GM19351 (cell line): ENCODE results near the gene TMEM139.

Experiments used
- ATAC-seq: cut with Tn5 transposase; IDR thresholded peaks from one replicate; pipeline ENCODE4 v1.9.1; 2021; ENCODE audit warnings: mild to moderate bottlenecking, moderate library complexity; ENCODE audit not compliant: unreplicated experiment

TMEM139 gene

GRCh38 chr7:143321734-143322133 is 37.0 kb downstream of the TMEM139 start:
- ATAC-seq: no peak

- no peak for ATAC-seq
These were observed 38.2 kb downstream of the TMEM139 start for GRCh38 chr7:143322760-143323633.

GRCh38 chr7:143323653-143324052 is 38.9 kb downstream of the TMEM139 start:
- no peak for ATAC-seq

- ATAC-seq: peak; percentile 54
These were observed 40.5 kb downstream of the TMEM139 start for GRCh38 chr7:143325240-143325639.

GRCh38 chr7:143327903-143328302 is 43.1 kb downstream of the TMEM139 start:
- ATAC-seq: peak; percentile 82

- ATAC-seq: no peak
These were observed 44.9 kb downstream of the TMEM139 start for GRCh38 chr7:143329471-143330170.

GRCh38 chr7:143331179-143331801 is 46.5 kb downstream of the TMEM139 start:
- ATAC-seq: no peak

- ATAC-seq: no peak
These were observed 49.5 kb downstream of the TMEM139 start for GRCh38 chr7:143334244-143334643.

GRCh38 chr7:143337216-143337615 is 52.5 kb downstream of the TMEM139 start:
- no peak for ATAC-seq
